ENCODE measurements around the gene EDC3.

DNA sequence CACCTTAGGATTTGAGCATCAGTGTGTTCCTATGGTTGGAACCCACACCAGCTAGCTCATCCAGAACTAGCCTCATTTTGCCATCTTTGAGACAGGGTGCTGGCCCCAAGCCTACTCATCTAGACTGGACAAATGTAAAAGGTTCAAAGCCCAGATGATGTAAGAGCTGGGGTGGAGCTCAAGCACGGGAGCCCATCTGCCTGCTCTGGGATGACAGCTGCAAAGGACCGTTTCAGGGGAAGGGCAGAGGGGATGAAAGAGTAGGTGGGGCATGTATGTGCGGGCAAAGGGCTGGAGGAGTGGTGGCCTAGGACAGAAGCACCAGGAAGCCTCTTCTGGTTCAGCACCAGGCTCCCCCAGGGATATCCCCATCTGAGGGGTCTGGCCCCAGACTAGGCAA lies 64.4 kb downstream of the EDC3 start:
- no peak for TF ChIP-seq CTCF (IDR thresholded peaks at IDR 0.05)
- no peak for TF ChIP-seq POLR2A (IDR thresholded peaks at IDR 0.05)
- TF ChIP-seq POLR2AphosphoS5 (IDR thresholded peaks at IDR 0.05): no peak
- no peak for TF ChIP-seq EP300 (IDR thresholded peaks at IDR 0.05)
